Immature natural killer cell (primary cell): ENCODE results near the gene SENP7. TPM values are rescaled to one million over a fixed set of nuclear protein-coding genes. Genes with fewer than 3 reads are reported as not detected.
A peak's percentile ranks its signal among the peaks of the same experiment; 100 is the strongest.
"Not testable (repeated sequence)": the region's sequence is repeated elsewhere in the genome, so short reads cannot be mapped to it uniquely, and the experiment has no call there.

Experiments
- DNase-seq, 3 donors: peaks; one replicate each; pipeline ENCODE4 v3.0.0; 2022; ENCODE audit warnings: mixed read lengths in 1 of 3
- H3K27ac Mint-ChIP-seq, 6 donors: one replicate each; pipeline ENCODE4 v1.8.0; 2020; ENCODE audit warnings: mixed read lengths in 6 of 6, mild to moderate bottlenecking in 5 of 6, inconsistent platforms in 4 of 6, moderate library complexity in 3 of 6
- H3K27me3 Mint-ChIP-seq, 3 donors: one replicate each; pipeline ENCODE4 v1.8.0; 2020 to 2021; ENCODE audit warnings: low read depth in 3 of 3, mild to moderate bottlenecking in 3 of 3, mixed read lengths in 3 of 3, moderate library complexity in 3 of 3, inconsistent platforms in 1 of 3
- H3K36me3 Mint-ChIP-seq, 3 donors: one replicate each; pipeline ENCODE4 v1.8.0; 2020; ENCODE audit warnings: mixed read lengths in 3 of 3, inconsistent platforms in 2 of 3, mild to moderate bottlenecking in 2 of 3
- H3K4me1 Mint-ChIP-seq, 2 donors: one replicate each; pipeline ENCODE4 v1.8.0; 2020; ENCODE audit warnings: inconsistent platforms in 2 of 2, mild to moderate bottlenecking in 2 of 2, mixed read lengths in 2 of 2, moderate library complexity in 1 of 2
- H3K4me3 Mint-ChIP-seq, 5 donors: one replicate each; pipeline ENCODE4 v1.8.0; 2020; ENCODE audit warnings: mild to moderate bottlenecking in 5 of 5, mixed read lengths in 5 of 5, inconsistent platforms in 3 of 5, moderate library complexity in 3 of 5
- H3K9me3 Mint-ChIP-seq, 6 donors: one replicate each; pipeline ENCODE4 v1.8.0; 2020; ENCODE audit warnings: mild to moderate bottlenecking in 6 of 6, mixed read lengths in 6 of 6, inconsistent platforms in 4 of 6, moderate library complexity in 3 of 6
- polyA plus RNA-seq, 3 donors: library from polyadenylated mRNA; unstranded; fragments of 300-500 nt; fragmentation: Illumina TruSeq; gene quantifications; one replicate each; pipeline ENCODE4 v1.2.3, GENCODE V29; 2021

The SENP7 gene
- polyA plus RNA-seq, 3 donors from 2014 or later, result 5.6 to 8.1 (median 6.7) TPM

DNA sequence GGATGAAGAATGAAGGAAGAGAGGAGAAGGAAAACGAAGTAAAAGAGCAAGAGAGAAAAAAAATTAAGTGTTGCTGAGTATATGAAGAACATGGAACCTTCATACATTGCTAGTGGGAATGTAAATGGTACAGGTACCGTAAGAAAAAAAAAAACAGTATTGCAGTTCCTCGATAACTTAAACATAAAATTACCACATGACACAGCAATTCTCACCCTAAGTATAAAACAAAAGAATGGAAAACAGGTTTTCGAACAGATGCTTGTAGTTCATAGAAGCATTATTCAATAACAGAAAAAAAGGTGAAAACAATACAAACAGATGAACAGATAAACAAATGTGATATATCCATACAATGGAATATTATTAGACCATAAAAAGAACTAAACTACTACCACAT lies 51.6 kb downstream of the SENP7 start:
- peaks cover 35 to 69% of the 10 kb centered on the region in 2 donors for H3K4me1 Mint-ChIP-seq
- no peak overlapping the region for H3K4me3 Mint-ChIP-seq
- no peak for DNase-seq
- peak overlapping the region in 2 of 6 donors; percentile 30 to 36 for H3K27ac Mint-ChIP-seq
- peaks cover 0 to 3% (median 0%) of the 10 kb centered on the region in 6 donors for H3K9me3 Mint-ChIP-seq
- H3K36me3 Mint-ChIP-seq, result peaks cover 3 to 10% (median 3%) of the 10 kb centered on the region in 3 donors
- H3K27me3 Mint-ChIP-seq, result no peaks in the 10 kb centered on the region

DNA sequence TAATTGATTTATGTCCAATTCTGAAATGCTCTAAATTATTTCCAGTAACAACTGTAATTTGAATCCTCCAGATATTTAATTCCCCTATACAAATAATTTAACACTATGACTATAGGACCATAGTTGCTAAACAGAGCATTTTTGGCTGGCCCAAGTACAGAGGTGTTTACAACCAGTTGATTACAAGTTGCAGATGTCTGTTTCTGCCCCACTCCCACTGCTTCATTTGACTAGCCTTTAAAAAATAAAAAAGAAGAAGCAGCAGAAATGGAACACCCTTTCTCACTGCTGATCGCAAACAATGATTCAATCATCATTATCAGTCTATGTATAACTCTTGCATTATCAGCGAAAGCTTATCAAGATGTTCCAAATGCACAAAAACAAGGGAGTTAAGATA lies 54.6 kb downstream of the SENP7 start:
- Mint-ChIP-seq H3K4me3 (no peak overlapping the region), H3K4me1 (peaks cover 29 to 74% of the 10 kb centered on the region in 2 donors), H3K36me3 (peaks cover 3 to 10% (median 7%) of the 10 kb centered on the region in 3 donors), H3K9me3 (peaks cover 0 to 3% (median 0%) of the 10 kb centered on the region in 6 donors), H3K27me3 (no peaks in the 10 kb centered on the region), H3K27ac (peak overlapping the region in 1 of 6 donors; percentile 6)
- no peak for DNase-seq

DNA sequence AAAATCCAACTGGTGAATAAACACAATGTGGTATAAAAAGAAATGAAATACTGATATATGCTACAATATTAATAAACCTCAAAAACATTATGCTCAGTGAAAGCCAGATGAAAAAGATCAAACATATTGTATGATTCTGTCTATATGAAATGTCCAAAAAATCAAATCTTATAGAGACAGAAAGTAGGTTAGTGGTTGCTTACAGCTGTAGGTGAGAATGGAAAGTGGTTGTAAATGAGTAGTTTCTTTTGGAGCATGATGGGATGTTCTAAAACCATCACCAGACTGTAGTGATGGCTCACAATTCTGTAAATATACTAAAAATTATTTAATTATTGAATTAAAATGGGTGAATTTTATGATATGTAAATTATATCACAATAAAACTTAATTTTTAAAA lies 58.4 kb downstream of the SENP7 start:
- Mint-ChIP-seq H3K4me1 (peaks cover 32 to 66% of the 10 kb centered on the region in 2 donors), H3K27me3 (no peaks in the 10 kb centered on the region), H3K4me3 (no peak overlapping the region), H3K9me3 (no peaks in the 10 kb centered on the region), H3K36me3 (peaks cover 3 to 15% (median 7%) of the 10 kb centered on the region in 3 donors), H3K27ac (peak overlapping the region in 3 of 6 donors; percentile 29 to 47 (median 42))
- no peak for DNase-seq

DNA sequence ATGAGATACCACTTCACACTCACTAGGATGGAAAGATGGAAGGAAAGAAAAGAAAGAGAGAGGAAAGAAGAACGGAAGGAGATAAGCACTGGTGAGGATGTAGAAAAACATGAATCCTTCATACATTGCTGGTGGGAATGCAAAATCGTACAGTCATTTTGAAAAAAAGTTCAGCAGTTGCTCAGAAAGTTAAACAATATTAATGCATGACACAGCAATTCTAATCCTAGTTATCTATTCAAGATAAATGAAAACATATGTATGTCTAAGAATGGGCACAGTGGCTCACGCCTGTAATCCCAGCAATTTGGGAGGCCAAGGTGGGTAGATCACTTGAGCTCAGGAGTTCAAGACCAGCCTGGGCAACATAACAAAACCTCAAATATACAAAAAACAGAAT lies 59.1 kb downstream of the SENP7 start:
- H3K36me3 Mint-ChIP-seq, result peaks cover 3 to 17% (median 7%) of the 10 kb centered on the region in 3 donors
- no peaks in the 10 kb centered on the region for H3K27me3 Mint-ChIP-seq

DNA sequence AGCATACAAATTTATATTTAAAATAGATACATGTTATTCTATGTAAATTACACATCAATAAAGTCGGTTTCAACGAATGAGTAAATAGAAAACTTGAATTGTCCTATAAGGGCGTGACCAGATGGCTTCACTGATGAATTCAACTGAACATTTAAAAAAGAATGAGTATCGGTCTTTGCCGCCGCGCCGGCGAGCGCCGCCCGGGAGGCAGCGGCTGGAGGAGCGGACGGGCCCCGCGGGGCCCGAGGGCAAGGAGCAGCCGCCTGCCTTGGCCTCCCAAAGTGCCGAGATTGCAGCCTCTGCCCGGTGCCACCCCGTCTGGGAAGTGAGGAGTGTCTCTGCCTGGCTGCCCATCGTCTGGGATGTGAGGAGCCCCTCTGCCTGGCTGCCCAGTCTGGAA lies 74.4 kb downstream of the SENP7 start:
- not testable (repeated sequence) for H3K27ac Mint-ChIP-seq, DNase-seq, H3K4me3 Mint-ChIP-seq, H3K27me3 Mint-ChIP-seq
- Mint-ChIP-seq H3K36me3 (peaks cover 4 to 29% (median 22%) of the 10 kb centered on the region in 3 donors), H3K4me1 (peaks cover 38 to 69% of the 10 kb centered on the region in 2 donors), H3K9me3 (peaks cover 0 to 12% (median 5%) of the 10 kb centered on the region in 6 donors)

More for the DNA sequence above, 59.1 kb downstream of the SENP7 start:
- Mint-ChIP-seq H3K27ac (peak overlapping the region in 2 of 6 donors; percentile 40 to 49), H3K4me3 (peak overlapping the region in 1 of 5 donors; percentile 18), H3K9me3 (peaks cover 0 to under 1% (median 0%) of the 10 kb centered on the region in 6 donors), H3K4me1 (peaks cover 37 to 66% of the 10 kb centered on the region in 2 donors)
- DNase-seq, result no peak

DNA sequence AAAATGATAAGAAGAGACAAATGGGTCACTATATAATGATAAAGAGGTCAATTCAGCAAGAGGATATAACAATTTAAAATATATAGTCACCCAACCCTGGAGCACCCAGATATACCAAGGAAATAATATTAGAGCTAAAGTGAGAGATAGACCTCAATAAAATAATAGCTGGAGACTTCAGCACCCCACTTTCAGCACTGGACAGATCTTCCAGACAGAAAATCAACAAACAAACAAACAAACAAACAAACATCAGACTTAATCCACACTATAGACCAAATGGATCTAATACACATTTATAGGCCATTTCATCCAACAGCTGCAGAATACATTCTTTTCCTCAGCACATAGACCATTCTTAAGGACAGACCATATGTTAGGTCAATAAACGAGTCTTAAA lies 79.4 kb downstream of the SENP7 start:
- H3K4me1 Mint-ChIP-seq, result peaks cover 32 to 57% of the 10 kb centered on the region in 2 donors
- H3K27me3 Mint-ChIP-seq, result peaks cover 0 to 2% (median 0%) of the 10 kb centered on the region in 3 donors
- H3K27ac Mint-ChIP-seq, result no peak overlapping the region
- no peak overlapping the region for H3K4me3 Mint-ChIP-seq
- DNase-seq, result no peak
- peaks cover under 1 to 10% (median 7%) of the 10 kb centered on the region in 6 donors for H3K9me3 Mint-ChIP-seq
- H3K36me3 Mint-ChIP-seq, result peaks cover 4 to 11% (median 10%) of the 10 kb centered on the region in 3 donors

DNA sequence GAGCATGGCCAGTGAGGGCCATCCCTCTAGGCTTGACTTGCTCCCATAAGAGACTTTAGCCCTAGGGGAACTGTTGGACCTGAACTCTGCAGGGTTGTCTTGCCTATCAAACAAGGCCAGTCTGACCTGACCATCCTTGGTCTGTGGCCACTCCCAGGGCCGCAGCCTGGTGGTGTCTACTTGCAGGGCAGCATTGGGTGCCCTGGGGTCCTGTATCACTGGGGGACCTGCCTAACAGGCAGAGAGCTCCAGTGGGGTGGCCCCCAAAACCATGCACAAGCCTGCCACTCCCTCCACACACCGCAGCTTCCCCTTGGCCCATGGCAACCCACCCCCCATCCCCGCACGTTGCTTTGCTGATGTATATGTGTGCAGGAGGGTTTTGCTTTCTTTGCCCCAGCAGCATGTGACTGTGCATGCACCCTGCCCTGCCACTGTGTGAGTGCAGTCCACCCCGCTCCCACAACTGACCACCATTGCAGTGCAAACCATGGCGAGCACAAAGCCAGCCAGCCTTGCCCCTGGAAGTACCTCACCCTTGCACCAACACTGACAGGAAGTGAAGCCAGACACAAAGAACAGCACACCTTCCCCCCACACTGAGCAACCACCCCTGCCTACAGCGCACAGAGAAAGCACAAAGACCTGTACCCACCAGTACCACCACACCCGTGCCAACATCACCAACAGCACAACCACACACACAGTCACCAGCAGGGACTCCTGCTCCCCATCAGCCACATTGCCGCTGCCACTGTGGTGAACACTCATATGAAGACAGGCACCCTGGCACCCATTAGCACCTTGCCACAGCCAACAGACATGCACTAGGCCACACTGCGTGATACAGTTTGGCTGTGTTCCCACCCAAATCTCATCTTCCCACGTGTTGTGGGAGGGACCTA lies 88.8 kb downstream of the SENP7 start:
- no peak for DNase-seq
- H3K27me3 Mint-ChIP-seq, result peaks cover 0 to 1% (median 0%) of the 10 kb centered on the region in 3 donors
- peak overlapping the region in 1 of 5 donors; percentile 22 for H3K4me3 Mint-ChIP-seq
- peak overlapping the region in 5 of 6 donors; percentile 55 to 82 (median 72) for H3K27ac Mint-ChIP-seq
- H3K9me3 Mint-ChIP-seq, result peaks cover 0 to 4% (median 1%) of the 10 kb centered on the region in 6 donors
- H3K36me3 Mint-ChIP-seq, result peaks cover 0 to 9% (median 6%) of the 10 kb centered on the region in 3 donors
- H3K4me1 Mint-ChIP-seq, result peaks cover 47 to 58% of the 10 kb centered on the region in 2 donors

DNA sequence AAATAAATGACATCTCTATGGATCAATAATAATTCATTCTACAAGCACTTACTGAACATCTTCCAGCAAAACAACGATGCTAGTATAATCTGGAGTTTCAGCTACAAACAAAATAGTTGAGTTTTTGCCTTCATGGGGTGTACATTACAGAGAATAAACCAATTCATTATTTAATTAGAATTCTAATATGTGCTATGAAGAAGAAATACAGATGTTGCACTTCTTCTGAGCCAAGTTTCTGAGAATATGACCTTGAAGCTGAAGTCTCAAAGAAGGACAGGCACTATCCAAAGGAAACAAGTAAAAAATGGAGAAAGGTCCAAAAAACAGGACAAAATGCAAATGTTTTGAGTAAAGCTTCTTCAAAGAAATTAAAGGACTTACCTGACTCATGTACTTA lies 94.2 kb downstream of the SENP7 start:
- H3K36me3 Mint-ChIP-seq, result peaks cover 0 to 12% (median 4%) of the 10 kb centered on the region in 3 donors
- peaks cover 0 to 2% (median 0%) of the 10 kb centered on the region in 6 donors for H3K9me3 Mint-ChIP-seq
- H3K4me3 Mint-ChIP-seq, result no peak overlapping the region
- peaks cover 0 to 1% (median 0%) of the 10 kb centered on the region in 3 donors for H3K27me3 Mint-ChIP-seq
- DNase-seq, result no peak
- H3K4me1 Mint-ChIP-seq, result peaks cover 30 to 69% of the 10 kb centered on the region in 2 donors
- no peak overlapping the region for H3K27ac Mint-ChIP-seq

DNA sequence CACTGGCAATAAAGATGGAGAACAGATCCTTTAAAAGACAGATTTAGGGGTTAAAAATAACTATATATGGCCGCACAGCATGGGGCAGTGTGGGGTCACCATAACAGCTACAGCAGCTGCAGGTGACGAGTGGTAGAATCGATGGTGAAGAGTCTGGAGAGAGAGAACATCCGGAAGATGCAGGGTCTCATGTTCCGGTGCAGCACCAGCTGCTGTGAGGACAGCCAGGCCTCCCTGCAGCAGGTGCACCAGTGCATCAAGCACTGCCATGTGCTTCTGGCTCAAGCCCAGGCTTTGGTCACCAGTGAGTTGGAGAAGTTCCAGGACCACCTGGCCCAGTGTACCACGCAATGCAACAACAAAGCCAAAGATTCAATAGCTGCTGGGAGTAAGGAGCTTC lies 98.9 kb downstream of the SENP7 start:
- Mint-ChIP-seq H3K4me1 (peaks cover 18 to 62% of the 10 kb centered on the region in 2 donors), H3K4me3 (no peak overlapping the region), H3K27ac (peak overlapping the region in 3 of 6 donors; percentile 48 to 57 (median 51)), H3K27me3 (peaks cover 0 to 2% (median 0%) of the 10 kb centered on the region in 3 donors), H3K36me3 (peaks cover 11 to 25% (median 12%) of the 10 kb centered on the region in 3 donors), H3K9me3 (peaks cover 0 to 4% (median 3%) of the 10 kb centered on the region in 6 donors)
- no peak for DNase-seq

DNA sequence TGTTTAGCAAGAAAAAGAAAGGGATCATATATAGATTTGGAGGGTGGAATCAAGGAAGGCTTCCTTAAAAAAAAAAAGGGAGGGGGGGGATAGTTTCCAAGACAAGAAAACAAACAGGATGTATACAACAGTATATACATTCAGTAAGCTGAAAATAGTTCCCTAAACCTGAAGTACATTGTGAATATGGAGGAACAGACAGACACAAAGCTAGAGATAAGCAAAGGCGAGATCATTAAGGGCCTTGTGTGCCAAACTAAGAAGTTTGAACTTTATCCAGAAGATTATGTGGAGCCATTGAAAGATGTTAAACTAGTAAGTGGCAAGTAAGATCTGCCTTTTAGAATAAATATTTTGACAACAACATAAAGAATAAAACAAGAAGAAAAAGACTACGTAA lies 99.4 kb downstream of the SENP7 start:
- H3K4me1 Mint-ChIP-seq, result peaks cover 17 to 61% of the 10 kb centered on the region in 2 donors
- H3K36me3 Mint-ChIP-seq, result peaks cover 16 to 30% (median 16%) of the 10 kb centered on the region in 3 donors
- H3K4me3 Mint-ChIP-seq, result no peak overlapping the region
- peak overlapping the region in 2 of 6 donors; percentile 8 to 19 for H3K27ac Mint-ChIP-seq
- DNase-seq, result no peak
- H3K27me3 Mint-ChIP-seq, result peaks cover 0 to 2% (median 0%) of the 10 kb centered on the region in 3 donors
- peaks cover 0 to 8% (median 7%) of the 10 kb centered on the region in 6 donors for H3K9me3 Mint-ChIP-seq

DNA sequence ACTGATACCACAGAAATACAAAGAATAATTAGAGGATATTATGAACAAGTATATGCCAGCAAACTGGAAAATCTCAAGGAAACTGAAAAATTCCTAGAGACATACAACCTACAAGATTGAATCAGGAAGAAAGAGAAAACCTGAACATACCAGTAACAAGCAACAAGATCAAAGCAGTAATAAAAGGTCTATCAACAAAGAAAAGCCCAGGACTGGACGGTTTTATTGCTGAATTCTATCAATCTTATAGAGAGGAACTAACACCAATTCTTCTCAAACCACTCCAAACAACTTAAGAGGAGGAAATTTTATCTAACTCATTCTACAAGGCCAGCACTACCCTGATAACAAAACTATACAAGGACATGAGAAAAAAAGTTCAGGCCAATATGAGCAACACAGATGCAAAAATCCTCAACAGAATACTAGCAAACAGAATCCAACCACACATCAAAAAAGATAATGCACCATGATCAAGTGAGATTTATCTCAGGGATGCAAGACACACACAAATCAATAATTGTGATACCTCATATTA lies 121.5 kb downstream of the SENP7 start:
- Mint-ChIP-seq H3K27me3 (peaks cover 0 to 5% (median 0%) of the 10 kb centered on the region in 3 donors), H3K4me1 (peaks cover 30 to 47% of the 10 kb centered on the region in 2 donors), H3K27ac (peak overlapping the region; percentile 30 to 91 (median 62)), H3K4me3 (no peak overlapping the region), H3K9me3 (peaks cover 0 to 8% (median 3%) of the 10 kb centered on the region in 6 donors), H3K36me3 (peaks cover 15 to 31% (median 17%) of the 10 kb centered on the region in 3 donors)
- no peak for DNase-seq

DNA sequence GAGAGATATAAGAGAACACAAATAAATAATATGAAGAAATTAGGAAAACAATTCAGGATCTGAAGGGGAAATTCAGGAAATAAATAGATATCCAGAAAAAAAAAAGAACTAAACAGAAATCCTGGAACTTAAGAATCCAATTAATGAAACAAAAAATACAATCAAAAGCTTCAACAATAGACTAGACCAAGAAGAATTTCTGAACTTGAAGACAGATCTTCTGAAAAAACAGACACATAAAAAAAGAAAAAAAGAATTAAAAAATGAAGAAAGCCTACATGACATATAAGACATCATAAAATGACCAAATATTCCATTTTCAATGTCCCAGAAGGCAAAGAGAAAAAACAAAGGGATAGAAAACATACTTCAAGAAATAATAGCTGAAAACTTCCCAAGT lies 124.3 kb downstream of the SENP7 start:
- H3K4me1 Mint-ChIP-seq, result peaks cover 34 to 63% of the 10 kb centered on the region in 2 donors
- peak overlapping the region in 1 of 5 donors; percentile 12 for H3K4me3 Mint-ChIP-seq
- peaks cover 0 to 5% (median 0%) of the 10 kb centered on the region in 3 donors for H3K27me3 Mint-ChIP-seq
- H3K9me3 Mint-ChIP-seq, result peaks cover 0 to 8% (median 3%) of the 10 kb centered on the region in 6 donors
- DNase-seq, result no peak
- peak overlapping the region in 4 of 6 donors; percentile 19 to 89 (median 52) for H3K27ac Mint-ChIP-seq
- peaks cover 11 to 21% (median 15%) of the 10 kb centered on the region in 3 donors for H3K36me3 Mint-ChIP-seq

DNA sequence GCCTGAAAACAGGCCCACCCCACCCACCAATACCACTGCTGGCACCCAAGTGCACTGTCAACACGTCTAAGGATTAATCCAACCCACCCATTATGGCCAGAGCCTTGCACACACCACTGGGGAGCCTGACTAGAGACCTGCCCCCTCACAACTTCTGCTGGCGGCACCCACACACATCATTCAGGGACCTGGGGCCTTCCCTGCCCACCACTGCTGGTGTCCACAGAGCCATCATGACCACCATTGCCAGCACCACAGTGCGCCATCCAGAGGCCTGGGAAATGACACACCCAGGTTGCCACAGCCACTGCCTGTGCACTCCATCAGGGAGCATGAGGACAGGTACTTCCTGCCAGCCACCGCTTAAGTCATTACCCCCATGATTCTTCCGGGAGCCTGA lies 125.7 kb downstream of the SENP7 start:
- Mint-ChIP-seq H3K4me1 (peaks cover 34 to 63% of the 10 kb centered on the region in 2 donors), H3K9me3 (peaks cover 0 to 8% (median 3%) of the 10 kb centered on the region in 6 donors), H3K36me3 (peaks cover 11 to 15% (median 15%) of the 10 kb centered on the region in 3 donors), H3K27me3 (peaks cover 0 to 5% (median 0%) of the 10 kb centered on the region in 3 donors), H3K4me3 (no peak overlapping the region), H3K27ac (peak overlapping the region in 1 of 6 donors; percentile 68)
- no peak for DNase-seq
